COLO829 (cell line): Measurements from ENCODE around the gene HYOU1.
"Not testable (repeated sequence)": the region's sequence is repeated elsewhere in the genome, so short reads cannot be mapped to it uniquely, and the experiment has no call there.

Source experiments
- DNase-seq: peaks from one replicate; pipeline ENCODE4 v3.0.0; 2012; ENCODE audit warnings: low spot score

Gene HYOU1, protein sequence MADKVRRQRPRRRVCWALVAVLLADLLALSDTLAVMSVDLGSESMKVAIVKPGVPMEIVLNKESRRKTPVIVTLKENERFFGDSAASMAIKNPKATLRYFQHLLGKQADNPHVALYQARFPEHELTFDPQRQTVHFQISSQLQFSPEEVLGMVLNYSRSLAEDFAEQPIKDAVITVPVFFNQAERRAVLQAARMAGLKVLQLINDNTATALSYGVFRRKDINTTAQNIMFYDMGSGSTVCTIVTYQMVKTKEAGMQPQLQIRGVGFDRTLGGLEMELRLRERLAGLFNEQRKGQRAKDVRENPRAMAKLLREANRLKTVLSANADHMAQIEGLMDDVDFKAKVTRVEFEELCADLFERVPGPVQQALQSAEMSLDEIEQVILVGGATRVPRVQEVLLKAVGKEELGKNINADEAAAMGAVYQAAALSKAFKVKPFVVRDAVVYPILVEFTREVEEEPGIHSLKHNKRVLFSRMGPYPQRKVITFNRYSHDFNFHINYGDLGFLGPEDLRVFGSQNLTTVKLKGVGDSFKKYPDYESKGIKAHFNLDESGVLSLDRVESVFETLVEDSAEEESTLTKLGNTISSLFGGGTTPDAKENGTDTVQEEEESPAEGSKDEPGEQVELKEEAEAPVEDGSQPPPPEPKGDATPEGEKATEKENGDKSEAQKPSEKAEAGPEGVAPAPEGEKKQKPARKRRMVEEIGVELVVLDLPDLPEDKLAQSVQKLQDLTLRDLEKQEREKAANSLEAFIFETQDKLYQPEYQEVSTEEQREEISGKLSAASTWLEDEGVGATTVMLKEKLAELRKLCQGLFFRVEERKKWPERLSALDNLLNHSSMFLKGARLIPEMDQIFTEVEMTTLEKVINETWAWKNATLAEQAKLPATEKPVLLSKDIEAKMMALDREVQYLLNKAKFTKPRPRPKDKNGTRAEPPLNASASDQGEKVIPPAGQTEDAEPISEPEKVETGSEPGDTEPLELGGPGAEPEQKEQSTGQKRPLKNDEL

DNA sequence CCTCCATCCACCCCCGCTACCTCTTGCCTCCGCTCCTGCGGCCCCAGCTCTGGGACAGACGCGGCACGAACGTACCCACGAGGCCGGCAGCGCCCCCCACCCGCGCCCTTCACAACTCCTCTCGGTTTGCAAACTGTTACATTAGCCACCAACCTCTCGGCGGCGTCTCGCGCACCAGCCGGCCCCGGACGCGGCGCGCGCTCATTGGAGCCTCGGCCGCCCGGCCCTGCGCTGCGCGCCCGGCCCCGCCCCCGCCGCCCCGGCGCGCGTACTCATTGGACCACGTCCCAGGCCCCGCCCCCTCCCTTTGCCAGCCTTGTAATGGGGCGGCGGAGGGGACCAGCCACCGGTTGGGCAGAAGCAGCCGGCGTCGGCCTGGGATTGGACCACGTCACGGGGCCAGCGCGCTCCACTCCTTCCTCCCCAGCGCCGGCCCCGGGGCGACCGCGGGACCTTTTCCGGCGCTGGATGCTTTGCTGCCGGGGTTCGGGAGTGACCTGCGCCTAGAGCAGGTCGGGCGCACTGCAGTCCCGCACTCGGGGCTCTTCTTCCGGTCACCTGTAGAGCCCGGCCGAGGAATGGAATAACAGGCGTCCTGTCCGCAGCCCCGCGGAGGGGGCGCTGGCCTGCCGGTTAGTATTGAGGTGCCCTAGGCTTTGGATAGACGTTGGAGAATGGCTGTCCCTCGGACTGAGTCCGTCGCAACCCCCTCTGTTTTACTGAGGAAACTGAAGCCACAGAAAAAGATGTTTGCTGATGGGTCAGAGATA, at the start of gene HYOU1:
TSS of gene HYOU1 (minus strand) at position 206 of the 770 bp plus-strand sequence. CDS start 1,045 bp downstream, outside the sequence.
- DNase-seq = peak; percentile 91

DNA sequence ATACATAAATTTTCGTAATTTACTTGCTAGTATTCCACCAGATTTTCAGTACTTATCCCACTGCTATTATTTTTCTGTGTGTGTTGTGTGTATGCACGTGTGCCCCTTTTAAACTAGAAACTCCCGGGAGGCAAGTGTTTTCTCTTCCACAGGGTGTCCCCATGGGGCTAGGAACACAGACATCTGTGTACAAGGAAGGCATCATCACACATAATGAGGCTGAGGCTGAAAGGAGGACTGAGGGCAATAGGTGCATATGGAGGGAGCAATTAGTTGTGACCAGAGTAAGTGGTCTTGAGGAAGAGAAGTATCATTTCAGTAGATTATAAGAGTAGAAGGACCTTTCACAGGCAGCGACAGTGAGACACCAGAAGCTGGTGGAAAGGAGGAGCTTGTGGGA, 46.8 kb upstream of the HYOU1 start:
- DNase-seq = no peak

DNA sequence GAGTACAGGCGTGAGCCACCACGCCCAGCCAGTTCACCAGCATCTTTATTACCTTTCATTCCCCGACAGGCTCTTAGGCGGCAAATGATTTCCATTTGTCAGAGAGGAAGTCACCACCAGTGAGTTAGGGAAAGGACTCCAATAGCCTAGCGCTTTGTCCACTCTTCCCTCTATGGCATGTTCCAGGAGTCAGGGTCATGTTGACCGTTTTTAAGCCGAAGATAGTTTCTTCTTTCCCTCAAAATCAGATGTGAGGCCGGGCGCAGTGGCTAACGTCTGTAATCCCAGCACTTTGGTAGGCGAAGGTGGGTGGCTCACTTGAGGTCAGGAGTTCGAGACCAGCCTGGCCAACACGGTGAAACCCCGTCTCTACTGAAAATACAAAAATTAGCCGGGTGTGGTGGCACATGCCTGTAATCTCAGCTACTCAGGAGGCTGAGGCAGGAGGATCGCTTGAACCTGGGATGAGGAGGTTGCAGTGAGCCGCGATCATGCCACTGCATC, 46.2 kb upstream of the HYOU1 start:
- not testable (repeated sequence) for DNase-seq

DNA sequence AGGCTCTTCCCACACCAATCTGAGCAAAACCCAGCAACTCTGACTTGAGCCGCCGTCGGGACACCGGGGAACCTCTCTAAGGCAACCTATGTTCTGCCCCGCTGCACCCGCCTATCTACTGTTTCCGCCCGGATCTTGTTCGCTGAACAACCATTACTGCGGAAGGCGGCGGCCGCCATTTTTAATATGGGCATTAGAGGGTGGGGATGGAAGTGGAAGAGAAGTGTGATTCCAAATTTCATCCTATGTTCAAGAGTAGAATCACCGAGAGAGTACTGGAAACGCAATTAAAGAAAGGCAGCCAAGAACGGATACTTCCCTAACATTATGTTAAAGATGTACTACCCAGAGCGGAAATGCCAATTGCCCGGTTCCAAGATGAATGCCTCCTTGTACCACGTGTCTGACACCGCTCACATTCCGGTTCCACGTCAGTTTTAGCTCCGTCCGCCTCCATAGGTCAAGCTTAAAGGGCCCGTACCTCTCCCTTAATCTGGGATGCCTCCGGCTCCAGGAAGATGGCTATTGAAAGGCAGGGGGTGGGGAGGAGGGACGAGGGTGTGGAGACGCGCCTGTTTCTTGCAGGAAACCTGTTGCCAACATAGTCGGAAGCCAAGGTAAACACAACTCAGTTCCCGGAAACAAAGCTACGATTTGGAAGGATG, 44.9 kb upstream of the HYOU1 start, which contains the start of gene DPAGT1:
TSS of gene DPAGT1 (minus strand) at position 95 of the 665 bp plus-strand sequence. CDS start 198 bp downstream, outside the sequence.
- DNase-seq = peak; percentile 84

DNA sequence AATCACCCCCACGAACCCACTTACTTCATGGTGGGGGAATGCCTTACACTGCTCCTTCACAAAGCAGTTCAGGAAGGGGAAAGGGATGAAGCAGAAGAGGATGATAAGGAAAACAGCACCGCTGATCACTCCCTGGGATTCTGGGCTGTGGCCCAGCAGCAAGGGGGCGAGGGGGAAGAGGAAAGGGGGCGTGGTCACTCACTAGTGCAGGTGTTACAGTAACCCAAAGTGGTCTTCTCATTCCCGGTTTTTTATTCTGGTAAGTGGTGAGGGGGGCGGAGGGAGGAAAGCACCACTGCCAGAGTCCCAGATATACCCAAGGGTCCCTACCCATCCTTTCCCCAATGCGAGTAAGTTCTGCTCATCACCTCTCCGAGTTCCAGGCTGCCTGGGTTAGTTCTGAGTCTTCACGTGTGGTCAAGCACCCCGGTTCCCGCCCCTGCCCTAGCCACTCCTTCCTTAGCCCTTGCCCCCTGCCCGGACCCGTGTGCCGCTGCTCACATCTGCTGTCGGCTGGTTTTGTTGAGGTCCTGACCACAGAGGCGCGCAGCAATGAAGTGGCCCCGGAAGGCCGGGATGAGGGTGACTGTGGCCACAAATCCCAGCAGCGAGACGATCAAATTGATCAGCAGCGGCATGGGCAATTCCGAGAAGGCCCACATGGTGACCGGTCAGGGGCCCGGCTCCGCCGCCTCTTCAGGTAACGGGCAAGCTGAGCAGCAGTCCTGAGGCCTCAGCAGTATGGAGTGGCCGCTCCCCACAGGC, 44.2 kb upstream of the HYOU1 start:
- no peak for DNase-seq

DNA sequence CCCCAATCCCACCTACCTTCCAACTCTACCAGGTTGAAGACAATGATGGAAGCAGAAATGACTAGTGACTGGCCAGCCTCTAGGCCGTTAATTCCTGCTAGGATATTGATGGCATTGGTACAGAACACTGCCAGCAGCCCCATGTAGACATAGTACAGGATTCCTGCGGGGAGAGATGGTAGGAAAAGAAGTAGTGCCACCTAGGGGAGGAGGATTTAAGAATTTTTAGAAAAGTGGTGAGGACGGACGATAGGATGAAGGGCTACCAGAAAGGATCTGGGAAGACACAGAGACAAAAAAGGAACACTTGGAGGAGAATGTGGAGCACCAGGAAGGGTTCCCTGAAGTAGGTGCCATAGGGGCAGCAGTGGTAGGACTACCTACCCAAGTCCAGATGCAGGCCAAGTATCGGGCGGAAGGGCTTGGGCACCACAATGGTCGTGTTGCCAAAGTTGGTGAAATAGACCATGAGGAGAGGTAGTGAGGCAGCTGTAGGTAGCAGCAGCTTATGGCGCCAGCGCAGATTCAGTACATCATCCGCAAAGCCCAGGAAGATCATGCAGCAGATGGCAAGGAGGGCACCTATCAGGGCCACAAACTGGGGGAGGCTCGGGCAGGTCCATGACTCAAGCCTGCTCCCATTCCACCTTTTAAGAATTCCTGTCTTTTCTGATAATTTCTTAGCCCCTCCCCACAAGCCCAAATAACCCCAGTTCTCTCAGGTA, 43.4 kb upstream of the HYOU1 start:
- no peak for DNase-seq

DNA sequence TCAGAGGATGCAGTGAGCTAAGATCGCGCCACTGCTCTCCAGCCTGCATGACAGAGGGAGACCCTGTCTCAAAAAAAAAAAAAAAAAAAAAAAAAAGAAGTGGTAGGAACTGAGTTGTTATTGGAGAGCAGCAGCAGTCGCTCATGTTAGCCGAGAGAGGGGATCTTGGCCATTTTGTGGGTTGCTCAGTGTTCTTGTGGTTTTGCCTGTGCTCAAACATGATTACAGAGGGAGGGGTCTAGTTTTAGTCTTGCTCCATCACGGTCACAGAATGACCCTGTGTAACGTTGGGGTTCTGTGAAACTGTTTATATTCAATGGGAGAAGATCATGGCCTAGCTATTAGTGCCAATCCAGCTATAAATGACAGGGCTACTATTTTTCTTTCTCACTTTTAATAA, 42.7 kb upstream of the HYOU1 start:
- no peak for DNase-seq

DNA sequence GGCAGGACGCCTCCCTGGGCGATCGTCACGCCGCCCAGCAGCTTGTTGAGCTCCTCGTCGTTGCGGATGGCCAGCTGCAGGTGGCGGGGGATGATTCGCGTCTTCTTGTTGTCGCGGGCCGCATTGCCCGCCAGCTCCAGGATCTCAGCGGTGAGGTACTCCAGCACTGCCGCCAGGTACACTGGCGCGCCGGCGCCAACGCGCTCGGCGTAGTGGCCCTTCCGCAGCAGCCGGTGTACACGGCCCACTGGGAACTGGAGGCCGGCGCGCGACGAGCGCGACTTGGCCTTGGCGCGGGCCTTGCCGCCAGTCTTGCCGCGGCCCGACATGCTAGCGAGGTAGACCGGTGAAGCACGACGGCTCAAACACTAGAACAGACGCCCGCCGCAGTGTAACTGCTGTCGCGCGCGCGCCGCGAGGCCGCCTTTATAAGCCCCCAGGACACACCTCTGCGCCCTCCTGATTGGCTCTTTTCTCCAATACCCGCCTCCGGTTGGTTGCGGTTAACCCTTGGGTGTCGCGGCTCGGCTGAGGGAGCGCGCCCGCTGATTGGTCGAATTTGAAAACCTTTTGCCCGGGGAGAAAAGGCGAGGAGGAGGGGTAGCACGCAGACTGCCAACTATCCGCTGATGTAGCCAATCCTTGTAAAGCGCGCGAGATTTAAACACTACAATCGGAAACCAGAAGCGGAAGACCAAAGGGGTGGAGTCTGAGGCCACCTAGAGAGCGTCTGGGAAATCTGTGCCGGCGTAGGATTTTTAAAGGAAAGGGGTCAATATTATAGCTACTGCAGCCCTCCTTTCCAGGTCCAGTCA, 38.3 kb upstream of the HYOU1 start:
- DNase-seq = peak; percentile 97

DNA sequence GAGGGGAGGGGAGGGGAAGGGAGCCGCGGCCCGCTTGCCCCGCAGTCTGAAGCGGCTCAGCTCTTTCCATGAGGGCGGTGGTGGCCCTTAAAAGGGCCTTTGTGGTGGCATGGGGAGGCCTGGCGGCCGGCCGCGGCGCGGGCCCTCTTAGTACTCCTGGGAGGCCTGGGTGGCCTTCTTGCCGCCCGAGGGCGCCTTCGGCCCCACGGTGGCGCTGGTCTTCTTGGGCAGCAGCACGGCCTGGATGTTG, 37.7 kb upstream of the HYOU1 start:
- DNase-seq = no peak

DNA sequence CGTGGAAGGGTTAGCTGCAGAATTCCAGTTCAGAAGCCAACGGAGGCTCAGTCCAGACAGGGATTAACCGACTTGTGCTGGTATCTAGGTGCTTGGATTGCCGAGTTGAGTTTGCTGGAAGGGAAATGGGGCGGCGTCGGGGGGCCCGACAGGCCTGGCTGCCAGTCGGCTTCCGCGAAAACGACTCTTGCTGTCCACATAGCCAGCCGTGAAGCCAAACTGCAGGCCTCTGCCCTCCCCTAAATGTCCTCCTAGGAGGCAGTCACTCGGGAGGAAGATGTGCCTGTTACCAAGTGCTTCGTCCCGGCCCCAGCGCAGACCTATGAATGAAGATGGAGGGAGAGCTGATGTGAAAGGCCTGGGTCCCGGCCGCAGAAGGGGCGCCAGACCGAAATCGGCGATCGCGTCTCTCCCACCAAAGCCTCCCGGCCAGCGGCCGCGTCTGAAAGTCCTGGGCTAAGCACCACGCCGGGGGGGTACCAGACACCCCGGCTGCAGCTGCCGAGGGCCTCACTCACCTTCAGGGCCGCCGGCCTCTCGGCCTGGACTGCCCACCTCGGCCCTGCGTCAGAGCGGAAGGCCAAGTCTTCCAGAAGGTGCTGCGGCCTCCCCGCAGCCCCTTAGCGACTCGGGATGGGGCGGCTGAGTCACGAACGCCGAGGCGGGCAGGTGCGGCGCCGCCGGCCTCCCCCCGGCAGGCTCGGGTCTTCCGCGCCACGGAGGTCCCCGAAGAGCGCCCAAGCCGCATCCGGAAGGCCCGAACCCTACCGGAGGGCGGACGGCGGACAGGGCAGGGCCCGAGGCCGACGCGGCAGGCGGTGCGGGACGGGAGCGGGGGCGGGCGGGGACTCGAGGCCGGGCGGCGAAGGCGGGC, 37.2 kb upstream of the HYOU1 start:
- no peak for DNase-seq

DNA sequence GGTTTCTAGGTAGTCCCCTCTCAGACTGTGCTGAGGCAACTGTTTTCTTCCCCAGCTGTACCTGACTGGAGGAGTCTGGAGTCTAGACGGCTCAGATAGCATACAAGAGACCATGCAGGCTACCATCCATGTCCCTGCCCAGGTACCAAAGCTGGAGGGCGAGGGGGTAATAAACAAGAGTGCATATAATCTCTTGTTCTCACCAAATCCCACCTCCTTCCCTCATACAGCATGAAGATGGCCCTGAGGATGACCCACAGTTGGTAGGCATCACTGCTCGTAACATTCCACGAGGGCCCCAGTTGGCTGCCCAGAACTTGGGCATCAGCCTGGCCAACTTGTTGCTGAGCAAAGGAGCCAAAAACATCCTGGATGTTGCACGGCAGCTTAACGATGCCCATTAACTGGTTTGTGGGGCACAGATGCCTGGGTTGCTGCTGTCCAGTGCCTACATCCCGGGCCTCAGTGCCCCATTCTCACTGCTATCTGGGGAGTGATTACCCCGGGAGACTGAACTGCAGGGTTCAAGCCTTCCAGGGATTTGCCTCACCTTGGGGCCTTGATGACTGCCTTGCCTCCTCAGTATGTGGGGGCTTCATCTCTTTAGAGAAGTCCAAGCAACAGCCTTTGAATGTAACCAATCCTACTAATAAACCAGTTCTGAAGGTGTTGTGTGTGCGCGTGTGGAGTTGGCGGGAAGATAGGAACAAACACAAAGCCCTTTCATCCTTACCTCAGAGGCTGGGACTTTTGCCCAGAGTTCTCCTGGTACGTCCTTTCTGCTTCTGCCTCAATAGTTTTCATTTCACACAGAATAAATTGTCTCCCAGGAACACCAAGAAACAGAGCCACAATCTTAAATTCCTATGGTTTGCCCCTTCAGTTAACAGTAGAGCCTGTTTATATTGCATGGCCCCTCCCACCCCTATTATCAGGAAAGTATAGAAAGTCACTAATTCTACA, 36.2 kb upstream of the HYOU1 start:
- DNase-seq = no peak

DNA sequence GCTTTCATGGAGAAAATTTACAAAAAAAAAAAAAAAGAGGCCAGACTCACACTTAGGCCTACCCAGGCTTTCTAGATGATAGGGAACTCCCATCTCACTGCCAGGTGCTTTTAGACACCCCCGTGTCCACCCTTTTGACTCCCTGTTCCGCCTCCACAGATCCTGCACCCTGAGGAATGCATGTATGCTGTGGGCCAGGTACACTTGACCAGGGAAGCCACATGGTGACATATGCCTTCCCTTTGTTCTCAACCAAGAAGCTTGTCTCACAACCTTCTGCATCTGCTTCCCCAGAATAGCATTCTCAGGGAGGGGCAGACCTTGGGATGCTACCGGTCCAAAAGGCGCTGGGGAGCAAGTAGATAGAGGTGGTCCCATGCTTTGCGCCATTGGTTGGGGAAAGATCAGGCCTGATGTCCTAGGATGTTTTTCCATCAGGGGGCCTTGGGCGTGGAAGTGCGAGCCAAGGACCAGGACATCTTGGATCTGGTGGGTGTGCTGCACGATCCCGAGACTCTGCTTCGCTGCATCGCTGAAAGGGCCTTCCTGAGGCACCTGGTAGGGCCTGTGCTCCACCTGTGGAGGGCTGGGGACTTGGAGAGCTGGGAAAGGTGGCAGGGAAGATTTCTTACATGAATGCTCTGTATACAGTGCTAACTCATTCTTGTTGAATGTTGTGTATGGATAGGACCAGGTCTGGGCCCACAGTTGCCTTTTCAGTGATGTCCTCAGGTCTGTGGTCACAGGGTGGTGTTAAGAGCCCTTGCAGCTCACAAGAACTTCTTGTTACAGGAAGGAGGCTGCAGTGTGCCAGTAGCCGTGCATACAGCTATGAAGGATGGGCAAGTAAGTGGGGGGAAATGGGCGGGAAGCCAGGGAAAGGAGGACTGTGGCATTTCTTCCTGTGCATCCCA, 35.2 kb upstream of the HYOU1 start:
- DNase-seq = no peak

DNA sequence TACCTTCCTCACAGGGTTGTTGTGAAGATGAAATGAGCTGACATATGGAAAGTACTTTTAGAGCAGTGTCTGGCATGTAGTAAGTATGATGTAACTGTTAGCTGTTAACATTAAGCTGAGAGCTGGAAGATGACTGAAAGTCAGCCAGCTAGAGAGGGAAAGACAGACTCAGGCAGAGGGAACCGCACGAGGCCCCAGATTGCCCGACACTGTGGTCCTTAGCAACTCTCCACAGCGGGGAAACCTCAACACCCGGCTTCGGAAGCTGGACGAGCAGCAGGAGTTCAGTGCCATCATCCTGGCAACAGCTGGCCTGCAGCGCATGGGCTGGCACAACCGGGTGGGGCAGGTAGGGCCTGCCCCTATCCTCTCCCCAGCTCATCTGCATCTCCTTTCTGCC, 34.2 kb upstream of the HYOU1 start:
- DNase-seq = no peak

DNA sequence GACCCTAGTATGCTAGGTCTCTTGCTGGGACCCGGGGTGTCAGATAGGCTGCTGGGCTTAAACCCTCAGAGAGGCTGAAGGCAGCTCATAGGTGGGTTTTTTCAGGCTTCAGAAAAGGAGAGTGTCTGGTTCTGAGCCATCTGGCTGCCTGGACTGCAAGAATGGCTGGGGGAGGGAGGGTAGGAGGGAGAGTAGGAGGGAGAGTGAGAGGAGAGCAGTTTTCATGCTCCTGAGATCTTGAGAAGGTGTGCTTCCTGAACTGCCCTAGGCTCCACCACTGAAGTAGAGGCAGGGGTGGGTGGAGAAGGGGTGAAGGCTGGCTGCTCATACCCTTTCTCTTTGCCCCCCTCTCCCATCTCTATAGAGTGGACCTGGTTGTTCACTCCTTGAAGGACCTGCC, 32.3 kb upstream of the HYOU1 start:
- no peak for DNase-seq

DNA sequence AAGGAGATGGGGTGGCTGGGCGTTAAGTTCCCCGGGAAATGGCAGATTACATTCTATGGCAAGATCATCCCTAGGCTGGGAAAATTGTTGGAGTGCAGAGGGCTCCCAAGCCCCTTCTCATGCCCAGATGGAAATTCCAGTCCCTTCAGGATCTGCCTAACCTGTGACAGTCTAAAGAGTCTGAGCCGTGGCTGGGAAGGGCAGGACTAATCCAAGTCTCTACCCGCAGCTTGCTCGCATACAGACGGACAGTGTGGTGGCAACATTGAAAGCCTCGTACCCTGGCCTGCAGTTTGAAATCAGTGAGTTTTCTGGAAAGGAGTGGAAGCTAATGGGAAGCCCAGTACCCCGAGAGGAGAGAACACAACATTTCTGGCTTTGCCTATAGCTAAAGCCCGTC, 31.4 kb upstream of the HYOU1 start:
- no peak for DNase-seq

DNA sequence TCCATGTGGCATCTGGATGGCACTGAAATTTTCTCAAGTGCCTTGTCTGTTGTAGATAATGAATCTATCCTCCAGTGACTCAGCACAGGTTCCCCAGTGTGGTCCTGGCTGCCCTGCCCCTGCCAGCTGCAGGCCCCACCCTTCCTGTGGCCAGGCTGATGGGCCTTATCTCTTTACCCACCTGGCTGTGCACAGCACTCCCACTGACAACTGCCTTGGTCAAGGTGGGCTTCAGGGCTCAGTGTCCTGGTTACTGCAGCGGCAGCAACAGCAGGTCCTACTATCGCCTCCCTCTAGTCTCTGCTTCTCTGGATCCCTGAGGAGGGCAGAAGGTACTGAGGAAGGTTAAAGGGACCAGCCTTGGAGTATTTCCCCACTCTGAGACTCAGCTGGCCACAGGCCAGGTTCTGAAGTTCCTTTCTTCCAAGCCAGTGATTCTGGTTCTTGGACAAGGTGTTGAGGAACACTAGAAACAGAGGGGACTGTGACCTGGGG, 30.8 kb upstream of the HYOU1 start:
- DNase-seq = no peak
